Astrocyte (in vitro differentiated cells and primary cell): ENCODE measurements around the gene LCLAT1.

Experiments used
- CTCF ChIP-seq: IDR thresholded peaks from 2 replicates; pipeline ENCODE4 v1.5.1; 2011; ENCODE audit warnings: low read depth, mild to moderate bottlenecking, inconsistent platforms, low read length, moderate library complexity; ENCODE audit not compliant: insufficient read depth
- EZH2 ChIP-seq: IDR thresholded peaks from 2 replicates; pipeline ENCODE4 v1.6.1; 2012; ENCODE audit warnings: mild to moderate bottlenecking, low read length, inconsistent platforms; ENCODE audit not compliant: insufficient read depth

GRCh38 chr2:30417253-30417652, 29.8 kb upstream of the LCLAT1 start:
- TF ChIP-seq CTCF, result no peak
- TF ChIP-seq EZH2, result no peak
